HG03280 (cell line): ENCODE results near the gene PCDH15.
"Not testable (repeated sequence)": the region's sequence is repeated elsewhere in the genome, so short reads cannot be mapped to it uniquely, and the experiment has no call there.

ENCODE experiments used
- ATAC-seq: cut with Tn5 transposase; IDR thresholded peaks from one replicate; pipeline ENCODE4 v1.9.1; 2021; ENCODE audit warnings: mild to moderate bottlenecking, moderate library complexity; ENCODE audit not compliant: unreplicated experiment

PCDH15 gene

GRCh38 chr10:54402576-54402975 is 398.5 kb downstream of the PCDH15 start:
- ATAC-seq: no peak

- ATAC-seq: no peak
Observed at GRCh38 chr10:54396031-54396430, 405.0 kb downstream of the PCDH15 start.

- not testable (repeated sequence) for ATAC-seq
Observed at GRCh38 chr10:54394598-54394997, 406.4 kb downstream of the PCDH15 start.

- no peak for ATAC-seq
Observed at GRCh38 chr10:54372179-54372578, 428.9 kb downstream of the PCDH15 start.

GRCh38 chr10:54368984-54369383 is 432.0 kb downstream of the PCDH15 start:
- no peak for ATAC-seq

GRCh38 chr10:54363390-54363789 is 437.6 kb downstream of the PCDH15 start:
- ATAC-seq: no peak

- no peak for ATAC-seq
Observed at GRCh38 chr10:54342058-54342457, 459.0 kb downstream of the PCDH15 start.

GRCh38 chr10:54335296-54335695 is 465.7 kb downstream of the PCDH15 start:
- ATAC-seq: no peak

GRCh38 chr10:54319341-54319740 is 481.7 kb downstream of the PCDH15 start:
- ATAC-seq: no peak

GRCh38 chr10:54318470-54318869 is 482.6 kb downstream of the PCDH15 start:
- no peak for ATAC-seq

- no peak for ATAC-seq
Observed at GRCh38 chr10:54314430-54314829, 486.6 kb downstream of the PCDH15 start.

- no peak for ATAC-seq
Observed at GRCh38 chr10:54284526-54285193, 516.4 kb downstream of the PCDH15 start.

- ATAC-seq: no peak
Observed at GRCh38 chr10:54282012-54282411, 519.0 kb downstream of the PCDH15 start.

GRCh38 chr10:54266395-54266794 is 534.6 kb downstream of the PCDH15 start:
- ATAC-seq: no peak

- ATAC-seq: no peak
Observed at GRCh38 chr10:54262726-54263125, 538.3 kb downstream of the PCDH15 start.

- no peak for ATAC-seq
Observed at GRCh38 chr10:54259104-54259503, 541.9 kb downstream of the PCDH15 start.

GRCh38 chr10:54234832-54235231 is 566.2 kb downstream of the PCDH15 start:
- ATAC-seq: no peak

- ATAC-seq: no peak
Observed at GRCh38 chr10:54203401-54203800, 597.6 kb downstream of the PCDH15 start.

GRCh38 chr10:54198051-54198450 is 603.0 kb downstream of the PCDH15 start:
- ATAC-seq: no peak

GRCh38 chr10:54194806-54195205 is 606.2 kb downstream of the PCDH15 start:
- no peak for ATAC-seq

- no peak for ATAC-seq
Observed at GRCh38 chr10:54159924-54160323, 641.1 kb downstream of the PCDH15 start.

GRCh38 chr10:54148508-54148907 is 652.5 kb downstream of the PCDH15 start:
- no peak for ATAC-seq

GRCh38 chr10:54139819-54140428 is 661.1 kb downstream of the PCDH15 start:
- no peak for ATAC-seq
